ENCODE data around the gene HOXA9. TPM values are rescaled to one million over a fixed set of nuclear protein-coding genes. Genes with fewer than 3 reads are reported as not detected.

The HOXA9 gene
- total and polyA plus RNA-seq, 8 donors = 0.25 to 68.1 TPM; not detected in 6

- peaks cover 48 to 100% (median 95%) of the 10 kb centered on the region in 3 donors for H3K27me3 ChIP-seq
- H3K36me3 ChIP-seq = no peaks in the 10 kb centered on the region
- H3K4me1 ChIP-seq = peaks cover 35 to 58% (median 47%) of the 10 kb centered on the region in 4 donors
- peak in 1 of 2 donors; percentile 52 for DNase-seq
- no peaks in the 10 kb centered on the region for H3K9me3 ChIP-seq
- H3K27ac ChIP-seq = no peak within 1 kb of the TSS
- TF ChIP-seq, protein P1, sequence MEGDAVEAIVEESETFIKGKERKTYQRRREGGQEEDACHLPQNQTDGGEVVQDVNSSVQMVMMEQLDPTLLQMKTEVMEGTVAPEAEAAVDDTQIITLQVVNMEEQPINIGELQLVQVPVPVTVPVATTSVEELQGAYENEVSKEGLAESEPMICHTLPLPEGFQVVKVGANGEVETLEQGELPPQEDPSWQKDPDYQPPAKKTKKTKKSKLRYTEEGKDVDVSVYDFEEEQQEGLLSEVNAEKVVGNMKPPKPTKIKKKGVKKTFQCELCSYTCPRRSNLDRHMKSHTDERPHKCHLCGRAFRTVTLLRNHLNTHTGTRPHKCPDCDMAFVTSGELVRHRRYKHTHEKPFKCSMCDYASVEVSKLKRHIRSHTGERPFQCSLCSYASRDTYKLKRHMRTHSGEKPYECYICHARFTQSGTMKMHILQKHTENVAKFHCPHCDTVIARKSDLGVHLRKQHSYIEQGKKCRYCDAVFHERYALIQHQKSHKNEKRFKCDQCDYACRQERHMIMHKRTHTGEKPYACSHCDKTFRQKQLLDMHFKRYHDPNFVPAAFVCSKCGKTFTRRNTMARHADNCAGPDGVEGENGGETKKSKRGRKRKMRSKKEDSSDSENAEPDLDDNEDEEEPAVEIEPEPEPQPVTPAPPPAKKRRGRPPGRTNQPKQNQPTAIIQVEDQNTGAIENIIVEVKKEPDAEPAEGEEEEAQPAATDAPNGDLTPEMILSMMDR (IDR thresholded peaks at IDR 0.05) = no peak
- TF ChIP-seq POLR2A (IDR thresholded peaks at IDR 0.05) = no peak
- no peak for TF ChIP-seq POLR2AphosphoS5 (IDR thresholded peaks at IDR 0.05)
- TF ChIP-seq EP300 (IDR thresholded peaks at IDR 0.05) = no peak
- peak within 1 kb of the TSS; percentile 28 to 50 (median 40) for H3K4me3 ChIP-seq
- 2 to 4% (median 2%) methylated on average over 30 to 98 of the region's 99 CpGs for WGBS, 5 donors
- intact Hi-C loops (cut with DNase I; ENCODE audit: low total_unique reads) = loop anchor here (10.0 kb wide), 3 partner anchors 375 to 815 kb away; no protein-coding TSS in a partner anchor
These were observed 34.8 kb upstream of the HOXA9 start, which contains the start of gene HOXA13 for GRCh38 chr7:27199849-27200760. HOXA13 (minus strand) TSS chr7:27200091; CDS start chr7:27200077, 14 bp downstream.

DNA sequence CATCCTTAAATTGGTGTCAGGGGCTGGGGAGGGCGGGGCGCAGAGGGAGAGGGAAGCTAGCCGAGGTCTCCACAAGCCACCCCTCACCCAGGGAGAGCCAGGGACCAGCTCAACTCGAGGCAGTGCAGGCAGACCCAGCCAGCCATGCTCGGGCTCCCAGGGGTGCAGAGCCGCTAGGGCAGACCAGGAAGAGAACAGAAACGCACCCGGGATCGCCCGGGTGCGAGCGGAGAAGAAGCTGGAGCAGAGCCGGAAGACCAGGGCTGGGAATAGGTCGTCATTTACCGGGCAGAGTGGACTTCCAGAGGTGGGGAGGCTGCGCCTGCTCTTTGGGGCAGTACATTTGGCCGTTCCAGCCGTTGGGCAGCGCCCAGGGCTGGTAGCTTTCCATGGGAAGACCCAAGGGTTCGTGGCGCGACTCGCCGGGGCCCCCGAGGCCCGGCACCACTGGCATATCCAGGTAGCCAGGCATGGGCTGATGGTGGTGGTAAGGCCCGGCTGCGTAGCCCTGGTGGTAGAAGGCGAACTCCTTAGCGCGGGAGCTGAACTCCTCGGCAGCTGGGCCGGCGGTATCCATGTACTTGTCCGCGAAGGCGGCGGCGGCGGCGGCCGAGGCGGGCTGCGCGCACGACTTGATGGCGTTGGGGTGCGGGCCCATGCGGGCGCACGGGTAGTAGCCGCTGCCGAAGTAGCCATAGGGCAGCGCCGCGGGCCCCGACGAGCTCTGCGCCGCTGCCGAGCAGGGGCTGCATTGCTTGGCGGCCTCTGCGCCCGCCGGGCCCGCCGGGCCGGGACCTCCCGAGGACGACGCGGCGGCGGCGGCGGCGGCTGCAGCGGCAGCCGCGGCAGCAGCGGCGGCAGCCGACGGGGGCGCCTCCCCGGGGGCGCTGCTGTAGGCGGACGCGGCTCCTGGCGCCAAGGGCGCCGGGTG, 33.8 kb upstream of the HOXA9 start:
- no peak for DNase-seq
- Histone ChIP-seq H3K4me1 (peaks cover 31 to 49% (median 42%) of the 10 kb centered on the region in 4 donors), H3K4me3 (peak overlapping the region in 3 of 4 donors; percentile 20 to 46 (median 39)), H3K36me3 (no peaks in the 10 kb centered on the region), H3K27me3 (peaks cover 48 to 100% (median 95%) of the 10 kb centered on the region in 3 donors), H3K27ac (no peak overlapping the region), H3K9me3 (no peaks in the 10 kb centered on the region)
- TF ChIP-seq, protein P1 (IDR thresholded peaks at IDR 0.05) = no peak
- TF ChIP-seq POLR2AphosphoS5 (IDR thresholded peaks at IDR 0.05) = no peak
- no peak for TF ChIP-seq EP300 (IDR thresholded peaks at IDR 0.05)
- TF ChIP-seq POLR2A (IDR thresholded peaks at IDR 0.05) = no peak
- intact Hi-C loops (cut with DNase I; ENCODE audit: low total_unique reads) = no loop called here
- 3 to 12% (median 5%) methylated on average over 25 to 93 of the region's 93 CpGs for WGBS, 5 donors

DNA sequence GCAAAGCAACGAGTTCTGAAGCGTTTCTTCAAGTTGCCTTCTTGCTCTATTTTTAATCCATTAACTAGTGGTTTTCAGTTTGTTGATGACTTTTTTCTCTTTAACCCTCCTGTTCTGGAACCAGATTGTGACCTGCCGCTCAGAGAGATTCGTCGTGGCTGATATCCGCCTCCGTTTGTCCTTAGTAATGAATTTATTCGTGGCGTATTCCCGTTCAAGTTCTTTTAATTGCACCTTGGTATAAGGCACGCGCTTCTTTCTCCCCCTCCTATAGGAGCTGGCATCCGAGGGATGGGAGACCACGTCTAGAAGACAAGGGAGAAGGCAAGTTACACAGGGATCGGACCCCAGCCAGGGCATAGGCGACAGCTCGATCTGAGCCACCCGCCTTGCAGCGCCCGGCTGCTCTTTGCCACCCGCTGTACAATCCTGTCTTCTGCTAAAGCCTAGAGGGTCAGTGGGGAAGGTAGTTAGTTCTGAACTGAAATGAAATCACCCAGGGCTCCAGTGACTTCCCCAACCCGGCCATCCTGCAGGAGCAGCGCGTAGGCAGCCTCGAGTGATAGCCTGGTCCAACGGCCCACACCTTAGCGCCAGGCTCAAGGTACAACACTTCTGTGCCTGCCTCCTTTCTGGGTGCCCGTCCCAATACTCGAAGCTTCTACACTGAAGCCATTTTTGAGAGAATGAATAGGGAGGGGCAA, 33.0 kb upstream of the HOXA9 start:
- H3K9me3 ChIP-seq = no peaks in the 10 kb centered on the region
- intact Hi-C loops (cut with DNase I; ENCODE audit: low total_unique reads) = no loop called here
- DNase-seq = no peak
- H3K27ac ChIP-seq = no peak overlapping the region
- WGBS, 5 donors = 11 to 19% (median 15%) methylated on average over 29 of the region's 29 CpGs
- no peak overlapping the region for H3K4me3 ChIP-seq
- H3K36me3 ChIP-seq = no peaks in the 10 kb centered on the region
- peaks cover 50 to 100% (median 94%) of the 10 kb centered on the region in 3 donors for H3K27me3 ChIP-seq
- TF ChIP-seq, protein P1 (IDR thresholded peaks at IDR 0.05) = no peak
- no peak for TF ChIP-seq EP300 (IDR thresholded peaks at IDR 0.05)
- no peak for TF ChIP-seq POLR2AphosphoS5 (IDR thresholded peaks at IDR 0.05)
- no peak for TF ChIP-seq POLR2A (IDR thresholded peaks at IDR 0.05)
- peaks cover 31 to 53% (median 46%) of the 10 kb centered on the region in 4 donors for H3K4me1 ChIP-seq

Measured in stomach (tissue), 9 donors.